Lower leg skin (tissue), 4 donors: Measurements from ENCODE around the gene FOSB. TPM values are rescaled to one million over a fixed set of nuclear protein-coding genes. Genes with fewer than 3 reads are reported as not detected.

Experiments
- DNase-seq, 2 donors: peaks; one replicate each; pipeline ENCODE4 v3.0.0-alpha.2; 2019; ENCODE audit warnings: low spot score in 2 of 2
- H3K4me3 ChIP-seq: fragments of 200-600 bp; sonication (generic); 2 replicates; pipeline ENCODE4 v1.5.1; 2017; ENCODE audit warnings: mild to moderate bottlenecking, low read depth; ENCODE audit not compliant: poor library complexity, severe bottlenecking
- POLR2A ChIP-seq, 2 donors: fragments of 450-650 bp; IDR thresholded peaks; one replicate each; pipeline ENCODE4 v1.6.1; 2016 to 2017; ENCODE audit warnings: antibody characterized with exemption in 2 of 2, mild to moderate bottlenecking in 1 of 2, moderate library complexity in 1 of 2
- WGBS, 2 donors: methylation state at CpG; one replicate each; pipeline ENCODE4 v1.1.5; 2018; 5-methylcytosine and 5-hydroxymethylcytosine counted together
- intact Hi-C: fragments of 100-400 bp; cut with DNase I; formaldehyde crosslinking; loops from one replicate; pipeline ENCODE4 v1.15.0; 2023; ENCODE audit warnings: low total_unique reads
- total RNA-seq, 4 donors: library from RNA; depleted of rRNA; stranded (reverse); fragments of >200 nt; gene quantifications; one replicate each; pipeline ENCODE4 v1.1.0, GENCODE V29; 2016
- TF ChIP-seq, protein P1 (sequence below), 3 donors: fragments of 450-650 bp; IDR thresholded peaks; one replicate each; pipeline ENCODE4 v1.5.1; 2016; ENCODE audit warnings: antibody characterized with exemption in 3 of 3, mild to moderate bottlenecking in 3 of 3, moderate library complexity in 2 of 3

Gene FOSB
- total RNA-seq, result 10 to 100 TPM in 2 of 4 donors, 1 to 10 TPM in 2; 5.9 to 18.2 (median 11.2) TPM

DNA sequence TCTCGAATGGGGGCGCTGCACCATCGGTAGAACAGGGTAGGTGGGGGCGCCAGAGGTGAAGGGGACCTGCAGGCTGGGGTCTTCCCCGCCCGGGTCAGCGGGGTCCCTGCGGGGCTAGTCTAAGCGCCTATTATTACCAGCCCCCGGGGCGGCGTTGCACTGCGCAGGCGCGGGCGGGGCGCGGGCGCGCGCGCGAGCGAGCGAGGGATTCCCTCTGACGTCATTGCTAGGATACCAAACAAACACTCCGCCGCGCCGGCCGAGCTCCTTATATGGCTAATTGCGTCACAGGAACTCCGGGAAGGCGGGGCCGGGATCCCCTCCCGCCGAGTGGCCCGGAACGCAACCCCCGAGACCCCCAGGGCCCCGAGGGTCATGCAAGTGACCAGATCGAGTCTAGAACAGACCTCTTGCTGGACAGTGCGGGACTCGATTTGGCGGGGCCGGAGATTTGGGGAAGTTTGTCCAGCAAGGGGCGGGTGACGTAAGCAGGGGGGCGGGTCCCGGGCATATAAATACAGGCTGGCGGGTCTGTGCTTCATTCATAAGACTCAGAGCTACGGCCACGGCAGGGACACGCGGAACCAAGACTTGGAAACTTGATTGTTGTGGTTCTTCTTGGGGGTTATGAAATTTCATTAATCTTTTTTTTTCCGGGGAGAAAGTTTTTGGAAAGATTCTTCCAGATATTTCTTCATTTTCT lies at the start of gene FOSB:
FOSB (plus strand) TSS at position 541 of the 703 bp plus-strand sequence. CDS start 591 bp downstream, outside the sequence.
- TF ChIP-seq POLR2A (IDR thresholded peaks at IDR 0.05), result peak in 1 of 2 donors; percentile 97
- TF ChIP-seq, protein P1, sequence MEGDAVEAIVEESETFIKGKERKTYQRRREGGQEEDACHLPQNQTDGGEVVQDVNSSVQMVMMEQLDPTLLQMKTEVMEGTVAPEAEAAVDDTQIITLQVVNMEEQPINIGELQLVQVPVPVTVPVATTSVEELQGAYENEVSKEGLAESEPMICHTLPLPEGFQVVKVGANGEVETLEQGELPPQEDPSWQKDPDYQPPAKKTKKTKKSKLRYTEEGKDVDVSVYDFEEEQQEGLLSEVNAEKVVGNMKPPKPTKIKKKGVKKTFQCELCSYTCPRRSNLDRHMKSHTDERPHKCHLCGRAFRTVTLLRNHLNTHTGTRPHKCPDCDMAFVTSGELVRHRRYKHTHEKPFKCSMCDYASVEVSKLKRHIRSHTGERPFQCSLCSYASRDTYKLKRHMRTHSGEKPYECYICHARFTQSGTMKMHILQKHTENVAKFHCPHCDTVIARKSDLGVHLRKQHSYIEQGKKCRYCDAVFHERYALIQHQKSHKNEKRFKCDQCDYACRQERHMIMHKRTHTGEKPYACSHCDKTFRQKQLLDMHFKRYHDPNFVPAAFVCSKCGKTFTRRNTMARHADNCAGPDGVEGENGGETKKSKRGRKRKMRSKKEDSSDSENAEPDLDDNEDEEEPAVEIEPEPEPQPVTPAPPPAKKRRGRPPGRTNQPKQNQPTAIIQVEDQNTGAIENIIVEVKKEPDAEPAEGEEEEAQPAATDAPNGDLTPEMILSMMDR (IDR thresholded peaks at IDR 0.05), result no peak
- WGBS, 2 donors, result 0% methylated on average over 36 to 38 of the region's 56 CpGs
- peak; percentile 94 to 99 for DNase-seq
- intact Hi-C loops, result no loop called here
- H3K4me3 ChIP-seq, result peak within 1 kb of the TSS; percentile 30

GRCh38 chr19:45418802-45419201 lies 49.0 kb upstream of the FOSB start:
- H3K4me3 ChIP-seq, result no peak overlapping the region
- TF ChIP-seq, protein P1 (IDR thresholded peaks at IDR 0.05), result no peak
- TF ChIP-seq POLR2A (IDR thresholded peaks at IDR 0.05), result no peak
- DNase-seq, result no peak
- WGBS, 2 donors, result 76 to 77% methylated on average over 9 of the region's 9 CpGs
- intact Hi-C loops, result no loop called here

GRCh38 chr19:45419396-45419795 lies 48.4 kb upstream of the FOSB start:
- WGBS, 2 donors, result 65 to 71% methylated on average over 4 of the region's 4 CpGs
- no peak for DNase-seq
- intact Hi-C loops, result no loop called here
- H3K4me3 ChIP-seq, result no peak overlapping the region
- no peak for TF ChIP-seq POLR2A (IDR thresholded peaks at IDR 0.05)

DNA sequence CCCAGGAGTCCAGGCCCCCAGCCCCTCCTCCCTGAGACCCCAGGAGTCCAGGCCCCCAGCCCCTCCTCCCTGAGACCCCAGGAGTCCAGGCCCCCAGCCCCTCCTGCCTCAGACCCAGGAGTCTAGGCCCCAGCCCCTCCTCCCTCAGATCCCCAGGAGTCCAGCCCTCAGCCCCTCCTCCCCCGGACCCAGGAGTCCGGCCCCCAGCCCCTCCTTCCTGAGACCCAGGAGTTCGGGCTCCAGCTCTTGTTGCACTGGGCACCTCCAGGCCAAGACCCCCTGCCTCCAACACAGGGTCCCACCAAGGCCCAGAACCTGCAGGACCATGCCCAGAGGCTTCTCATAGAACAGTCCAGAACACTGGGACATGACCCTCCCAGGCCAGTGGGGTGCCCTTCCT lies 47.9 kb upstream of the FOSB start:
- intact Hi-C loops, result no loop called here
- no CpG with 5 or more reads among the region's 3 CpGs for WGBS, 2 donors
- no peak for DNase-seq
- TF ChIP-seq POLR2A (IDR thresholded peaks at IDR 0.05), result no peak
- TF ChIP-seq, protein P1 (IDR thresholded peaks at IDR 0.05), result no peak
- no peak overlapping the region for H3K4me3 ChIP-seq

DNA sequence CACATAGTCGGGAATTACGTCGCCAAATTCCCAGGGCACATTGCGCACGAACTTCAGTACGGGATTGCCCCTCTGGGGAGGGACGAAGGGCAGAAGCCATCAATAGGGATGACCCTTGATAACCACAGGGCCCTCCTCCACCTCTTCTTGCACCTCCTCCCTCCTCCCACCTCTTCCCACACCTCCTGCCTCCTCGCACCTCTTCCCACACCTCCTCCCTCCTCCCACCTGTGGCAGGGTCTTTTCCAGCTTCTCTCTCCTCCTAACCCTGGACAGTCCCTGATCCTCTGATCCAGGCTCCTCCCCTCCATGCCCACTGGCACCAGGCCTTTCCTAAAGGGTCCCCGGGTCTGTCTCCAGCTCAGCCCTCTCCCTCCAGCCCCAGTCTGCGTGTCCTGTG lies 47.4 kb upstream of the FOSB start:
- intact Hi-C loops, result no loop called here
- 79 to 88% methylated on average over 10 of the region's 10 CpGs for WGBS, 2 donors
- no peak for TF ChIP-seq POLR2A (IDR thresholded peaks at IDR 0.05)
- TF ChIP-seq, protein P1 (IDR thresholded peaks at IDR 0.05), result no peak

DNA sequence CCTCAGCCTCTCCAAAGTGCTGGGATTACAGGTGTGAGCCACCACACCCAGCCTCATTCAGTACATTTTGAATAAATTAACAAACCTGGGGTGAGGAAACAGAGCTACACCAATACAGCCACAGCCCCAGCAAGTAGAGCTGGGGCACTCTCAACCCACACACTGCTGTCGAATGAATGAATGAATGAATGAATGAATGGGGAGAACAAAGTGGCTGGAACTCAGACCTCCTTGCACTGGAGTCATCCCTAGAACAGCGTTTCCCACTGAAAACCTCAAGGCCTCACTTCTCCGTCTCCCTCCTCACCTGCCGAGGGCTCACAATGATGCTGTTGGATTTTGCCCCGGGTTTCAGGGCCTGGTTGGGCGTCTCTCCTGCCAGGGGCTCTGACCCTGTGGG lies 46.9 kb upstream of the FOSB start:
- TF ChIP-seq POLR2A (IDR thresholded peaks at IDR 0.05), result no peak
- intact Hi-C loops, result no loop called here
- H3K4me3 ChIP-seq, result no peak overlapping the region
- 87 to 93% methylated on average over 6 of the region's 6 CpGs for WGBS, 2 donors
- DNase-seq, result no peak

More for the DNA sequence above, 47.4 kb upstream of the FOSB start:
- no peak for DNase-seq
- H3K4me3 ChIP-seq, result no peak overlapping the region
